ENCODE measurements around the gene TRMT6.

Gene TRMT6

DNA sequence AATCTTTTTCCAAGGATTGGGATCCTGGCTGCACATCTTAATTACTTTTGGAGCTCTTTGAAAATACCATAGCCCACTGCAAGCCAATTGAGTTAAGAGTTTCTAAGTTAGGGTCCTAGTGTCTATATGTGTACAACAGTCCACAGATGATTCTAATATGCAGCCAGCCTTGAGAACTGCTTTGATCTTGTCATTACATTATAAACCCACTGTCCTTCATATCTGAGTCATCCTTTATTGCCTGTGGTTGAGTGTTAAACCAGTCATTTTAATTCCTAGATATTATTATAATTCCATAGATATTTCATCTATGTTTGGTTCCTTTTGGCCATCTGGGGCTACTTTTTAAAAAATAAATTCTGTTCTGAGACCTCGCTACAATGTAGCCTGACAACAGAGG is 24.2 kb upstream of the TRMT6 start:
- Histone ChIP-seq H4K91ac (ENCODE audit: low read length) (no peak overlapping the region), H2AK5ac (ENCODE audit: low read length, severe bottlenecking) (no peak overlapping the region), H2BK5ac (ENCODE audit: low read depth, low read length, poor library complexity, severe bottlenecking) (no peak overlapping the region), H3K27ac (ENCODE audit: low read length, poor library complexity, severe bottlenecking) (peak overlapping the region; percentile 98), H3K18ac (ENCODE audit: low read depth in 1 of 2, low read length in 2 of 2) (no peak overlapping the region), H2BK120ac (ENCODE audit: low read depth, low read length) (no peak overlapping the region), H4K8ac (ENCODE audit: low read length) (no peak overlapping the region), H3K4me1 (ENCODE audit: control insufficient read depth, insufficient read depth, low read depth, low read length) (peaks cover 13% of the 10 kb centered on the region), H3K4me3 (ENCODE audit: insufficient read depth in 1 of 2, low read depth in 1 of 2, low read length in 2 of 2) (no peak overlapping the region), H3K79me1 (replicated peaks; ENCODE audit: low read length, poor library complexity, severe bottlenecking) (peaks cover 18% of the 10 kb centered on the region), H2BK15ac (ENCODE audit: low read depth, poor library complexity, severe bottlenecking) (no peak overlapping the region), H3K4me2 (ENCODE audit: low read length, poor library complexity, severe bottlenecking) (no peak overlapping the region), H3K9me3 (ENCODE audit: control insufficient read depth, low read length) (no peaks in the 10 kb centered on the region), H2BK12ac (ENCODE audit: low read length in 2 of 2) (no peak overlapping the region), H3K23ac (ENCODE audit: low read length in 2 of 2) (no peak overlapping the region), H3K9ac (ENCODE audit: low read length) (no peak overlapping the region), H3K36me3 (ENCODE audit: control insufficient read depth in 1 of 2, insufficient read depth in 2 of 2, low read depth in 1 of 2, low read length in 2 of 2) (peaks cover 6 to 14% of the 10 kb centered on the region in 2 experiments), H2AFZ (ENCODE audit: low read depth, low read length) (no peak overlapping the region), H3K4ac (ENCODE audit: low read depth in 1 of 2, low read length in 2 of 2) (no peak overlapping the region), H3K14ac (ENCODE audit: low read length in 2 of 2) (no peak overlapping the region), H3K27me3 (ENCODE audit: control insufficient read depth in 1 of 2, insufficient read depth in 1 of 2, low read length in 2 of 2) (no peaks in the 10 kb centered on the region)
- DNase-seq: no peak
- WGBS: 97% methylated on average over 1 of the region's 1 CpG

DNA sequence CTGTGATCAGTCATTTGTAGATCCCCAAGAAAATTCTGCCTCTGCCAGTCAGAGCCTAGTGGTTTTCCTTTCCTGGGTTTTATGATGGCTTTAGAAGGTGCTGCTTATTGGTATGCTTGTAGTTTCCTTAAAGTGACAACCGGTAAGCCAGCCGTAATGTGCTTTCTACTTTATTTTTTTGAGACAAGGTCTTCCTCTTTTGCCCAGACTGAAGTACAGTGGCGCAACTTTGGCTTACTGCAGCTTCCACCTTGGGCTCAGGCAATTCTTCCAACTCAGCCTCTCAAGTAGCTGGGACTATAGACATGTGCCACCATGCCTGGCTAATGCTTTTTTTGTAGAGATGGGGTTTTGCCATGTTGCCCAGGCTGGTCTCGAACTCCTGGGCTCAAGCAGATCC is 23.6 kb upstream of the TRMT6 start:
- Histone ChIP-seq H4K91ac (ENCODE audit: low read length) (no peak overlapping the region), H3K36me3 (ENCODE audit: control insufficient read depth in 1 of 2, insufficient read depth in 2 of 2, low read depth in 1 of 2, low read length in 2 of 2) (peaks cover 6 to 10% of the 10 kb centered on the region in 2 experiments), H4K8ac (ENCODE audit: low read length) (no peak overlapping the region), H2BK12ac (ENCODE audit: low read length in 2 of 2) (no peak overlapping the region), H3K4me2 (ENCODE audit: low read length, poor library complexity, severe bottlenecking) (no peak overlapping the region), H2AK5ac (ENCODE audit: low read length, severe bottlenecking) (peak overlapping the region; percentile 96), H3K9me3 (ENCODE audit: control insufficient read depth, low read length) (no peaks in the 10 kb centered on the region), H2BK120ac (ENCODE audit: low read depth, low read length) (no peak overlapping the region), H3K23ac (ENCODE audit: low read length in 2 of 2) (no peak overlapping the region), H3K4ac (ENCODE audit: low read depth in 1 of 2, low read length in 2 of 2) (no peak overlapping the region), H3K79me1 (replicated peaks; ENCODE audit: low read length, poor library complexity, severe bottlenecking) (peaks cover 17% of the 10 kb centered on the region), H2BK15ac (ENCODE audit: low read depth, poor library complexity, severe bottlenecking) (no peak overlapping the region), H3K4me1 (ENCODE audit: control insufficient read depth, insufficient read depth, low read depth, low read length) (peaks cover 13% of the 10 kb centered on the region), H2AFZ (ENCODE audit: low read depth, low read length) (no peak overlapping the region), H3K27me3 (ENCODE audit: control insufficient read depth in 1 of 2, insufficient read depth in 1 of 2, low read length in 2 of 2) (no peaks in the 10 kb centered on the region), H3K14ac (ENCODE audit: low read length in 2 of 2) (no peak overlapping the region), H3K4me3 (ENCODE audit: insufficient read depth in 1 of 2, low read depth in 1 of 2, low read length in 2 of 2) (no peak overlapping the region), H3K27ac (ENCODE audit: low read length, poor library complexity, severe bottlenecking) (peak overlapping the region; percentile 98), H3K9ac (ENCODE audit: low read length) (no peak overlapping the region), H2BK5ac (ENCODE audit: low read depth, low read length, poor library complexity, severe bottlenecking) (no peak overlapping the region), H3K18ac (ENCODE audit: low read depth in 1 of 2, low read length in 2 of 2) (no peak overlapping the region)
- WGBS: 100% methylated on average over 4 of the region's 4 CpGs
- no peak for DNase-seq

DNA sequence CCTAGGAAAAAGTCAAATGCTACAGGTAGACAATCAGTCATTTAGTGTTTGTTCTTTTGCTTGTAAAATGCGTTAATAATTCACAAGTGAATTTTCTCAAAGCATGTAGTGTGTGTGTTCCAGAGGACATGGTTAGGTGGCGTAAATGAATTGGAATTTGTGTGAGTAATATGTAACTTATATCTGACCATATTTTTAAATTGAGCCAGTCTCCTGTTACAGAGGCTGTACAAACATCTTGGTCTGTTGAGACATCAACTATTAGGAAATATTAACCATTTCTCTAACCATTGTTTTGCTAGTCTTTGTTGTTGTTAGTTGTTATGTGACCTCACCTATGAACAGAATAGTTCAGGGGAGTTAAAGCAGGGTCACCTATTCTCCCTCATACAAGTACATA is 22.8 kb upstream of the TRMT6 start:
- Histone ChIP-seq H3K23ac (ENCODE audit: low read length in 2 of 2) (no peak overlapping the region), H3K14ac (ENCODE audit: low read length in 2 of 2) (no peak overlapping the region), H3K36me3 (ENCODE audit: control insufficient read depth in 1 of 2, insufficient read depth in 2 of 2, low read depth in 1 of 2, low read length in 2 of 2) (peaks cover 0 to 9% of the 10 kb centered on the region in 2 experiments), H4K8ac (ENCODE audit: low read length) (no peak overlapping the region), H2BK120ac (ENCODE audit: low read depth, low read length) (no peak overlapping the region), H3K9ac (ENCODE audit: low read length) (no peak overlapping the region), H3K27me3 (ENCODE audit: control insufficient read depth in 1 of 2, insufficient read depth in 1 of 2, low read length in 2 of 2) (no peaks in the 10 kb centered on the region), H3K4me1 (ENCODE audit: control insufficient read depth, insufficient read depth, low read depth, low read length) (peaks cover 13% of the 10 kb centered on the region), H2AFZ (ENCODE audit: low read depth, low read length) (no peak overlapping the region), H3K4me2 (ENCODE audit: low read length, poor library complexity, severe bottlenecking) (peak overlapping the region; percentile 63), H3K27ac (ENCODE audit: low read length, poor library complexity, severe bottlenecking) (peak overlapping the region; percentile 98), H2BK5ac (ENCODE audit: low read depth, low read length, poor library complexity, severe bottlenecking) (peak overlapping the region; percentile 61), H2AK5ac (ENCODE audit: low read length, severe bottlenecking) (no peak overlapping the region), H4K91ac (ENCODE audit: low read length) (no peak overlapping the region), H3K9me3 (ENCODE audit: control insufficient read depth, low read length) (no peaks in the 10 kb centered on the region), H3K4ac (ENCODE audit: low read depth in 1 of 2, low read length in 2 of 2) (no peak overlapping the region), H3K4me3 (ENCODE audit: insufficient read depth in 1 of 2, low read depth in 1 of 2, low read length in 2 of 2) (no peak overlapping the region), H3K18ac (ENCODE audit: low read depth in 1 of 2, low read length in 2 of 2) (no peak overlapping the region), H3K79me1 (replicated peaks; ENCODE audit: low read length, poor library complexity, severe bottlenecking) (peaks cover 13% of the 10 kb centered on the region), H2BK15ac (ENCODE audit: low read depth, poor library complexity, severe bottlenecking) (no peak overlapping the region), H2BK12ac (ENCODE audit: low read length in 2 of 2) (no peak overlapping the region)
- no peak for DNase-seq
- WGBS: 93% methylated on average over 1 of the region's 2 CpGs

DNA sequence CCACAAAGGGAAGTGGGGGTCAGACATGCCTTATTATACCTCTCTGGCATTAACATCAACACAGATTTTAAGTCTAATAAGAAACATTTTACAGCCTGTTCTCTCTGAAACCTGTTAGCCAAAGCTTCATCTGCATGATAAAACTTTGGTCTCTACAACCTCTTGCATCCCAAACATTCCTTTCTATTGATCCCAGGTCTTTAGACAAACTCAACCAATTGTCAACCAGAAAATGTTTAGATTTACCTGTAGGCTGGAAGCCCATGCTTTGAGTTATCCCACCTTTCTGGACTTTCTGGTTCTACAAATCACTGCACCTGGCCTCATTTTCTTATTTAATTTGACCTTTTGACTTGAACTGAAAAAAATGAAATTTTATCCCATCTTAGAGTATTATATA is 20.9 kb upstream of the TRMT6 start:
- no peak overlapping the region for H3K27ac ChIP-seq (ENCODE audit: low read length, poor library complexity, severe bottlenecking)
- H3K4me1 ChIP-seq (ENCODE audit: control insufficient read depth, insufficient read depth, low read depth, low read length): peaks cover 13% of the 10 kb centered on the region
- no peaks in the 10 kb centered on the region for H3K27me3 ChIP-seq (ENCODE audit: control insufficient read depth in 1 of 2, insufficient read depth in 1 of 2, low read length in 2 of 2)
- no peak overlapping the region for H2BK120ac ChIP-seq (ENCODE audit: low read depth, low read length)
- peaks cover 0 to 17% of the 10 kb centered on the region in 2 experiments for H3K36me3 ChIP-seq (ENCODE audit: control insufficient read depth in 1 of 2, insufficient read depth in 2 of 2, low read depth in 1 of 2, low read length in 2 of 2)
- H3K14ac ChIP-seq (ENCODE audit: low read length in 2 of 2): no peak overlapping the region
- H2BK5ac ChIP-seq (ENCODE audit: low read depth, low read length, poor library complexity, severe bottlenecking): no peak overlapping the region
- peak overlapping the region; percentile 58 for H2AK5ac ChIP-seq (ENCODE audit: low read length, severe bottlenecking)
- H2AFZ ChIP-seq (ENCODE audit: low read depth, low read length): no peak overlapping the region
- no peak overlapping the region for H3K4ac ChIP-seq (ENCODE audit: low read depth in 1 of 2, low read length in 2 of 2)
- no peaks in the 10 kb centered on the region for H3K9me3 ChIP-seq (ENCODE audit: control insufficient read depth, low read length)
- H3K4me3 ChIP-seq (ENCODE audit: insufficient read depth in 1 of 2, low read depth in 1 of 2, low read length in 2 of 2): no peak overlapping the region
- H4K8ac ChIP-seq (ENCODE audit: low read length): no peak overlapping the region
- H2BK12ac ChIP-seq (ENCODE audit: low read length in 2 of 2): no peak overlapping the region
- H3K18ac ChIP-seq (ENCODE audit: low read depth in 1 of 2, low read length in 2 of 2): no peak overlapping the region
- H3K79me1 ChIP-seq (replicated peaks; ENCODE audit: low read length, poor library complexity, severe bottlenecking): peaks cover 12% of the 10 kb centered on the region
- H2BK15ac ChIP-seq (ENCODE audit: low read depth, poor library complexity, severe bottlenecking): no peak overlapping the region
- no peak overlapping the region for H4K91ac ChIP-seq (ENCODE audit: low read length)
- no peak overlapping the region for H3K23ac ChIP-seq (ENCODE audit: low read length in 2 of 2)
- H3K4me2 ChIP-seq (ENCODE audit: low read length, poor library complexity, severe bottlenecking): no peak overlapping the region
- no peak overlapping the region for H3K9ac ChIP-seq (ENCODE audit: low read length)
- no peak for DNase-seq
